ENCODE measurements around the gene MPPED1.

GRCh38 chr22:43510281-43511070 lies 98.7 kb downstream of the MPPED1 start:
- TF ChIP-seq CTCF (IDR thresholded peaks at IDR 0.05) (no peak), POLR2A (IDR thresholded peaks at IDR 0.05) (no peak)

All from body of pancreas (tissue), 4 donors.